ENCODE data around the gene MTA1. TPM values are rescaled to one million over a fixed set of nuclear protein-coding genes. Genes with fewer than 3 reads are reported as not detected.

The MTA1 gene
- total RNA-seq, 1 donor: 33.9 TPM

DNA sequence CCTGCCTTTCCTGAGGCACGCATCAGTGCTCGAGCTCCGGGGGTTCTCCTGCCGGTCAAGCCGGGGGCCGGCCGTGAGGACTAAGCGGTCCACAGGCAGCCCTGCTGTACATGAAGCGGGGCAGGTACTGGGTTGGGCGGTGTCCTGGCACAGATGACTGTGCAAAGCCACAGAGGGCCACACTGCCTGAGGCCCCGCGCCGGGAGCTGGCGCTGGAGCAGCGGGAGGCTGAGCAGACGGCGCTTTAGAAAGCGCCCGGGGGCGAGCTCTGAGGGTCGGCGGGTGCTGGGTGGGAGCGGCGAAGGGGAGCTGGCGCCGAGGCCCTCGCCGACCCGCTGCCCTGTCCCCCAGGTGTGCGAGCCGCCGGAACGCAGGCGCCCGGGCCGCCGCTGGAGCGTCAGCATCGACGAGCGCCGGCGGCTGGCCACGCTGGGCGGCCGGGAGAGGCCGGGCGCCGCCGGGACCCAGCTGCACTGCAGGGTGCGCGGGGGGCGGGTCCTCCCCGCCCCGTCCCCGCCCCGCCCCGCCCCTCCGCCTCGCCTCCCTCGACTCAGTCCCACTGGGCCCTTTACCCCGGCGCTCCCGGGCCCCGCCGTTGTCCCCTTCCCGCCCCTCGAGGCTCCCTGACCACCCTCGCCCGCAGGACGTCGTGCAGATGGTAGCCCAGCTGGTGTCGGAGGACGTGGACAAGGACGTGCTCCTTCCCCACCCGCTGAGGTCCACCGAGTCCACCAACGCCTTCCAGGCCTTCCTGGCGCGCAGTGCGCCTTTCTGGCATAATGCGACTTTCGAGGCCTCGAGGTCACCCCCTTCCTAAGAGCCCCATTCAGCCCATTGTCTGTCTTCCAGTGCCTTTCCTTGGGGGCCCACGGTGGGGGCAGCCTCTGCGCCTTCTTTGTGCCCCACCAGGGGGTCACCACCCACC, 8.3 kb upstream of the MTA1 start:
- Histone ChIP-seq H3K4me1 (ENCODE audit: insufficient read depth, low read length) (peaks cover 48% of the 10 kb centered on the region), H3K9me3 (ENCODE audit: low read depth, low read length) (no peaks in the 10 kb centered on the region), H3K4me3 (ENCODE audit: low read length) (no peak overlapping the region), H3K27me3 (ENCODE audit: insufficient read depth, low read length) (peaks cover 25% of the 10 kb centered on the region)

DNA sequence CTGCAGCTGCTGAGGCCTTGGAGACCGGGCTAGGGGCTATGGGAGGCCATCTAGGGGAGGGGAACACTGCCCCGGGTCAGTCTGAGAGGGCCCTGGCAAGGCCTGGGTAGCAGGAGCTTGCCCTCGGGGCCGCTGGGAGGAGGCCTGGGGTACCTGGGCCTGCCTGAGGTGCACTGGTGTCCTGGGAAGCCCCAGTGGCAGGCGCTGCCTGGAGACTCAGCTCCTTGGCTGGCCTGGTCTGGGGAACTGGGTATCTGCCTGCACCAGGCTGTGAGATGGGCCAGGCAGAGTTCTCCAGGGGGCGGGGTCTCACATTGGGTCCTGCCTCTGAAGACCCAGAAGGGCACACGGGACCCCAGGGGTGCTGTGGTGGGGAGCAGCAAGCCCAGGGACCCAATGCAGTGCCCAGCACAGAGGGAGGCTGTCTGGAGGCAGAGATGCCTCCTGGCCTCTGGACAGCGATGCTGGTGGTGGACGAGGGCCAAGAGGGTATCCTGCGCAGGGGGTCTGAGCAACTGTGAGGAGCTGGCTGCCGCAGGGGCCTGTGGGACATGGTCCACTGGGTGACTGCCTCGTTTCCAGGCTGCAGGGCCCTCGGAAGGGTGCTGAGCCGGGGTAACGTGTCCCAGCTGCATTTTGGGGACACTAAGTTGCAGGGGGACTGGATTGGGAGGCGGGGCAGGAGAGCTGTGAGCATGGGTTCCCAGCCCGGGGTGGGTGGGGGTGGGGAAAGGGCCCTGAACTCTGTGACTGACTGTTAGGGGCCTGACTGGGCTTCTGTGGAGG, 7.4 kb upstream of the MTA1 start:
- H3K27me3 ChIP-seq (ENCODE audit: insufficient read depth, low read length): peaks cover 25% of the 10 kb centered on the region
- peaks cover 40% of the 10 kb centered on the region for H3K4me1 ChIP-seq (ENCODE audit: insufficient read depth, low read length)

DNA sequence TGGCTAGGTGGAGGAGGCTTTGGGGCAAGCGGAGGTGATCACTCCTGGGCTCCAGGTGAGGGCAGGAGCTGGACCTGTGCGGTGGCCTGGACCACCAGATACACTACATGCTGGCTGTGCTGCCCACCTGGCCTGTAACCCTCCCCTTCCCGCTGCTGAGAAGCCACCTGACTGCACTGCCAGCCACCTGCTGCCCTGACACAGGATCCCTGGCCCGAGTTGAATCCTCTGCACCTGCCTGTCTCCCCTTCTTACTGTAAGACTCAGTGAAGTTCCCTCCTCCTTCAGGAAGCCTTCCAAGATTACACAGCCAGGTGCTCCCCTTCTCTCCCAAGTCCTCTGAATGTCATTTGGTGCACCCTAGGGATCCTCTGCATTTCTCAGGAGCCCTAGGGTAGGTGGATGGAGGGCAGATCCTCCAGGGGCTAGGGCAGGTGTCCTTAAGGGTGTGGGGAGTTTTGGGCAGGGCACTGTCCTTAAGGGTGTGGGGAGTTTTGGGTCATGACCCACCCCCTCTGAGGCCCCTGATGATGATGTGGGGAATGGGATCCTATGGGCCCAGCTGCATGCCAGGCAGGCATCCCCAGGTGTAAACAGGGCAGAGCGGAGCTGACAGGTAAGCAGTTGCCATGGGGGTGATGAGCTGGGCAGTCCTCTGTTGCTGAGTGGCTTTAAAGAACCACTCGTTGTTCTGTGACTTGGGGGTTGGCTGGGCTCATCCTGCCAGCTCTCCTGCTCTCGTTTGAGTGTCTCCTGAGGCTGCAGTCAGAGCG, 6.7 kb upstream of the MTA1 start:
- Histone ChIP-seq H3K9me3 (ENCODE audit: low read depth, low read length) (no peaks in the 10 kb centered on the region), H3K4me3 (ENCODE audit: low read length) (no peak overlapping the region), H3K4me1 (ENCODE audit: insufficient read depth, low read length) (peaks cover 37% of the 10 kb centered on the region), H3K27me3 (ENCODE audit: insufficient read depth, low read length) (peaks cover 25% of the 10 kb centered on the region)

More for the DNA sequence above, 7.4 kb upstream of the MTA1 start:
- H3K9me3 ChIP-seq (ENCODE audit: low read depth, low read length): no peaks in the 10 kb centered on the region
- H3K4me3 ChIP-seq (ENCODE audit: low read length): no peak overlapping the region

DNA sequence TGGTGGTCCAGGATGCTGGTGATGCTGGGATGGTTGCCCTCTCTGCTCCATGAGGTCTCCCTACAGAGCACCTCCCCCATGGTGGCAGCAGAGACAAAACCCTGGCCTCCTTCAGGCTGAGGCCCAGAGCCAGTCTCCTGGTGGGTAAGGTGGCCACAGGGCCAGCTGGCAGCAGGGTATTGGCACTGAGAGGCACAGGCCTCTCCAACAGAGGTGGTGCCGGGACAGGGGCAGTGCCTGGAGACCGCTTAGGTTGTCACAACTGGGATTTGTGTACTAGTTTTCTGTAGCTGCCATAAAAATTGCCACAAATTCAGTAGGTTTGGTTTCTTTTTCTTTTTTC, 6.1 kb upstream of the MTA1 start:
- Histone ChIP-seq H3K4me1 (ENCODE audit: insufficient read depth, low read length) (peaks cover 37% of the 10 kb centered on the region), H3K27me3 (ENCODE audit: insufficient read depth, low read length) (peaks cover 25% of the 10 kb centered on the region), H3K4me3 (ENCODE audit: low read length) (no peak overlapping the region), H3K9me3 (ENCODE audit: low read depth, low read length) (no peaks in the 10 kb centered on the region)

DNA sequence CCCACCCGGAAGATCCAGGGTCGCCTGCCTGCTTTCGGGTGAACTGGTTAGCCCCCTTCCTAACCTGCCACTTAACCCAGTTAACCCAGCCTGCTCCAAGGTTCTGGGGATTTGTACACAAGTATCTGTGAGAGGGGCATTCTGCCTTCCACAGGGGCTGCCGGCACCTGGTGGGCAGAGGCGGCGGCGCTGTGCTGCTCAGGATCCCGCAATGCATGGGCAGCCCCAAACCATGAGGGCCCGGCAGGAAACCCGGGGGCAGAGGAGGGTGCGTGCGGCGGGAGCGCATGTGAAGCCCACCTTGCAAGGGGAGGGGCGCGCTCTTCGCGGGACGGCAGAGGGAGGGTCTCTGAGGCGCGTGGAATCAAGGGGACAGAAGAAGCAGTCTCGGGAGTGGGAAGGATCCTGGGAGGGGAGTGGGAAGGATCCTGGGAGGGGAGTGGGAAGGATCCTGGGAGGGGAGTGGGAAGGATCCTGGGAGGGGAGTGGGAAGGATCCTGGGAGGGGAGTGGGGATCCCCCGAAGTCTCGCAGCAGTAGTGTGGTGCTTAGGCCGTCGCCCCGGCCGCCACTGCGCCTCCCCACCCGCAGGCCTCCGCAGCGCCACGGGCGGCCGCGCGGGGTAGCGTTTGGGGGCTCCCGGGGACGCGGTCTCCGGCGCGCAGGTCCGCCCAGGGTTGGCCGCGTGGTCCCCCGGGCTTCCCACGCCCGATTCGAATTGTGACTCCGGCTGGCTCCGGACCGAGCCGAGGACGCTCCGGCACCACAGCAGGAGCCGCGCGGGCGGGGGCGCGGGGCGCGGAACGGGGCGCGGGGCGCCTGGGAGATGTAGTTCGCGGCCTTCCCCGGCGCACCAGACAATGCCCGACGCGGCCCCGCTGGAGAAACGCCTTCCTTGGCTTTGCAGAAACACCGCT, 4.9 kb upstream of the MTA1 start:
- Histone ChIP-seq H3K4me3 (ENCODE audit: low read length) (peak overlapping the region; percentile 33), H3K4me1 (ENCODE audit: insufficient read depth, low read length) (peaks cover 34% of the 10 kb centered on the region), H3K9me3 (ENCODE audit: low read depth, low read length) (no peaks in the 10 kb centered on the region), H3K27me3 (ENCODE audit: insufficient read depth, low read length) (peaks cover 25% of the 10 kb centered on the region)

DNA sequence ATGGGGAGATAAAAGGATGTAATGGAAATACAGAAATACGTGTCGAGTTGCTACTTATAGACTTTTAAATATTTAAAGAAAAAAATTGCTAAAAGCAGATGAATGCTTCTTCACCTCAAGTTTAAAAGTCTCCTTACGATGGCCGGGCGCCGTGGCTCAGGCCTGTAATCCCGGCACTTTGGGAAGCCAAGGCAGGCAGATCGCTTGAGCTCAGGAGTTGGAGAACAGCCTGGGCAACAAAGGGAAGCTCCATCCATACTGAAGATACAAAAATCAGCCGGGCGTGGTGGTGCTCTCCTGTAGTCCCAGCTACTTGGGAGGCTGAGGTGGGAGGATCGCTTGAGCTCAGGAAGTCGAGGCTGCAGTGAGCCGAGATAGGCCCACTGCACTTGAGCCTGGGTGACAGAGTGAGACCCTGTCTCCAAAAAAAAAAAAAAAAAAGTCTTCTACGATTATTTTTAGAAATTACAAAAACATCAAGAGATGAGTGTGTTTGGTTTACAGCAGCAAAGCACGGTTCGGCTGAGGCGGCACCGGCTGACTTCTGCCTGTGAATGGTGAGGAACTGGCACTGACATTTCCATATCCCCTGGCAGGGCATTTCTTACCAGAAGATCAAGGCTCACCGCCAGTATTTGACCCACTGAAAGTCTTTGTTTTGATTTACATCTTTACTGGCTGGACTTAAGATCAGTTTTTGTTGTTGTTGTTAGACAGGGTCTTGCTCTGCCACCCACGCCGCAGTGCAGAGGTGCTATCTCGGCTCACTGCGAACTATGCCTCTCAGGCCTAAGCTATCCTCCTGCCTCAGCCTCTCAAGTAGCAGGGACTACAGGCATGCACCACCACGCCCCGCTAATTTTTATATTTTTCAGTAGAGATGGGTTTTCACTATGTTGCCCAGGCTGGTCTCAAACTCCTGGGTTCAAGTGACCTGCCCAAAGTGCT, 3.9 kb upstream of the MTA1 start:
- Histone ChIP-seq H3K4me3 (ENCODE audit: low read length) (no peak overlapping the region), H3K27me3 (ENCODE audit: insufficient read depth, low read length) (peaks cover 22% of the 10 kb centered on the region), H3K9me3 (ENCODE audit: low read depth, low read length) (no peaks in the 10 kb centered on the region), H3K4me1 (ENCODE audit: insufficient read depth, low read length) (peaks cover 33% of the 10 kb centered on the region)

DNA sequence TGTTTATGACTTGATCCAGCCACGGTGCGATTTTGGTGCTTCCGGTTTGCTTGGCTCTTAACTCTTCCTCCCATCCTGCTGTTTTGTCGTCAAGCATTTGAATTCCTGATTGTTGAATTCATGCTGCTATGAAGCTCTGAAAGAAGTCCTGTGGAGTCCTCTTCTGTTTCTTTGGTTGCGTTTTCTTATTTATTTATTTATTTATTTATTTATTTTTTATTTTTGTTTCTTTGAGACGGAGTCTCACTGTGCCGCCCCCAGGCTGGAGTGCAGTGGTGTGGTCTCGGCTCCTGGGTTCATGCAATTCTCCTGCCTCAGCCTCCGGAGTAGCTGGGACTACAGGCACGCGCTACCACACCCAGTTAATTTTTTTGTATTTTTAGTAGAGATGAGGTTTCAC, 3.0 kb upstream of the MTA1 start:
- Histone ChIP-seq H3K9me3 (ENCODE audit: low read depth, low read length) (no peaks in the 10 kb centered on the region), H3K27me3 (ENCODE audit: insufficient read depth, low read length) (peaks cover 17% of the 10 kb centered on the region), H3K4me1 (ENCODE audit: insufficient read depth, low read length) (peaks cover 35% of the 10 kb centered on the region), H3K4me3 (ENCODE audit: low read length) (no peak overlapping the region)

DNA sequence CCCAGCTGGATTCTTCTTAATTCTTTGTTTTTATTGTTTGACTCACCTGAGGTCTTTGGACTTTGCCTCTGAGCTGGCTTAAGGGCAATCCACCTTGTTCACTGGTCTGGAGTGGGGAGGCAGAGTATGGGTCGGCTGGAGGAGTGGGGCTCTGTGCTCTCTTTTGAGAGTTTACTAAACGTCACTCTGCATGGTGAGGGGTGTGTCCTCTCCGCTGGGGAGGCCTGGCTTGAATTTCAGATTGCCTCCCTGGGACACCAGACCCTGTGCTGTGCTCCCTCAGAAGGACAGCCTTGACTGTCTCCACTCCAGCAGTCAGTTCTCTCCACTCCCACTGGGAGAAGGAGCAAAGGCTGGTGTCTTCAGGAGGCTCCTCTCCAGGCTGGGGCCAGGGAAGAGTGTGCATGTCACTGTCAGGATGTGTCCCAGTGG, 1.9 kb upstream of the MTA1 start:
- Histone ChIP-seq H3K9me3 (ENCODE audit: low read depth, low read length) (no peaks in the 10 kb centered on the region), H3K4me3 (ENCODE audit: low read length) (no peak overlapping the region), H3K4me1 (ENCODE audit: insufficient read depth, low read length) (peaks cover 41% of the 10 kb centered on the region), H3K27me3 (ENCODE audit: insufficient read depth, low read length) (peaks cover 11% of the 10 kb centered on the region)

DNA sequence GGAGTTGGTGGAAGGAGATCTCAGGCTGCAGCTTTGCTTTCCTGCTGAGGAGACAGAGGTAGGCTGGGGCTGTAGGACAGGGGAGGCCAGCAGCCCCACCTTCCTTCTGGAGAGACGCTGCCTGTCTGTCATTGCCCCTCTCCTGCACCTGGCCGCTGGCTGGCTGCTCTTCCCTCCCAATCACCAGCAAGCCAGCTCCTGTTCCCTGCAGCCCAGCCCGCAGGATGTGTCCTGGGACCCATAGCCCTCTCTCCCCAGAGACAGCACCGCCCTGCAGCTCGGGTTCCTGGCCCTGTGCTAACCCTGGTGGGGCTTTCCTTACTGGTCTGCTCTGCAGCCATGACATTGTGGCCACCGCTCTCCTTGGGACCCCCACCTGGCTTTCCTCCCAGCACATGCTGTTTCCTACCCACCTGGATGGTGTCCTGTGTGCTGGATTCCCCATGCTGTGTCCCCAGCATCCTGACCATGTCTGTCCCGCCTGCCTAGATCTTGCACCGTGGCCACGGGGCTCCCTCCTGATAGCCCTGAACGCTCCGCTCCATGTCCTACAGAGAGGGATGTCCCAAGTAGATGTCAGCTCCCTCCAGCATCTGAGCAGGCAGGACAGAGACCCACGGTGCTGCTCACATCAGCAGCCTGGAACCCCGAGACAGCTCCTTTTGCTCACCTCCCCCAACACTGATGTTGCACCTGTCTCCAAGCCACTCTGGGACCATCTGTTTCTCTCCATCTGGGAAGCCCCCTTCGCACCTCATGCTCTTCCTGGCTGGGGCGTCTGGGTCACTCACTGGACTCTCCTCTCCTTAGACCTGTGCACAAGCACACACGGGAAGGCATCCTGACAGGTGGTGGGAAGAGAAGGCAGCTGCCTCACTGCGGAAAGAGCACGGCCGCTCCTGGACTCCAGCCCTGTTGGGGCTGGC, 1.1 kb upstream of the MTA1 start:
- H3K4me3 ChIP-seq (ENCODE audit: low read length): no peak overlapping the region
- peaks cover 42% of the 10 kb centered on the region for H3K4me1 ChIP-seq (ENCODE audit: insufficient read depth, low read length)
- H3K27me3 ChIP-seq (ENCODE audit: insufficient read depth, low read length): peaks cover 6% of the 10 kb centered on the region
- no peaks in the 10 kb centered on the region for H3K9me3 ChIP-seq (ENCODE audit: low read depth, low read length)

DNA sequence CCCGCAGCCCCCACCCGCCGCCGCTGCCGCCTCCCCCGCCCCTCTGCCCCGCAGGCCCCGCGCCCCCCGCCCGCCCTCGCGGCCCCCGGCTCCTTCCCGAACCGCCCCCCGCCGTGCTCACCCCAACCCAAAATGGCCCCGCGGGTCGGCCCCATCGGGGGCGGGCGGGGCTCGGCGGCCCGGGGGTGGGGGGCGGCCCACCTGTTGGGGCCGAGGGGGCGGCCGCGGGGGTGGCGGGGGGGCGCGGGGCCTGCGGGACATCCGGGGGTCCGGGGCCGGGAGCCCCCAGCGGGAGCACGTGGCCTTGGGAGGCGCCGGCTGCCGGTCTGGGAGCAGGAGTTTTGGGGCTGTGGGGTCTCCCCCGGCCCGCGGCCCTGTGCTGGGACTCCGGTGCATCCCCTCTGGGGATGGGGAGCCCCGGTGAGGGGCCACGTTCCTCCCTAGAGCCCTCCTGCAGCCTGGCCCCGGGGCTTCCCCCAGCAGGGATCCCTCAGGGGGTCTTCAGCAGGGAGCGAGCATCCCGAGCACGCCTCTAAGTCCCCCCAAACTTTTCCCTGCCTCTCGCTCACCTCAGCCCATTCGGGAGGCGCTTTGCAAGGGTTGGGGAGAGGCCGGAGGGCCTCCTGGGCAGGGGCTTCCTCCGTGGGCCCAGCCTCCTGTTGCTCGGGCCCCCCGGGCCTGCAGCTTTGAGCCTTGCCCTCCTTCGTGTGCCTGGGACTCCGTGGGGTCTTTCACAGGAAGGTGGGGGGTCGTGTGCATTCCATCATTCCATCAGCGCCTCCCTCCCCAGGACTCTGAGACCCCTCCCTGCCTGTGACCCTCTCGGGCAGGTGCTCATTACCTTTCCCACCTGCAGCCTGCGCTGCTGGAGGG, 710 bp downstream of the MTA1 start:
- peak overlapping the region; percentile 39 for H3K4me3 ChIP-seq (ENCODE audit: low read length)
- H3K9me3 ChIP-seq (ENCODE audit: low read depth, low read length): no peaks in the 10 kb centered on the region
- H3K4me1 ChIP-seq (ENCODE audit: insufficient read depth, low read length): peaks cover 34% of the 10 kb centered on the region
- no peaks in the 10 kb centered on the region for H3K27me3 ChIP-seq (ENCODE audit: insufficient read depth, low read length)

DNA sequence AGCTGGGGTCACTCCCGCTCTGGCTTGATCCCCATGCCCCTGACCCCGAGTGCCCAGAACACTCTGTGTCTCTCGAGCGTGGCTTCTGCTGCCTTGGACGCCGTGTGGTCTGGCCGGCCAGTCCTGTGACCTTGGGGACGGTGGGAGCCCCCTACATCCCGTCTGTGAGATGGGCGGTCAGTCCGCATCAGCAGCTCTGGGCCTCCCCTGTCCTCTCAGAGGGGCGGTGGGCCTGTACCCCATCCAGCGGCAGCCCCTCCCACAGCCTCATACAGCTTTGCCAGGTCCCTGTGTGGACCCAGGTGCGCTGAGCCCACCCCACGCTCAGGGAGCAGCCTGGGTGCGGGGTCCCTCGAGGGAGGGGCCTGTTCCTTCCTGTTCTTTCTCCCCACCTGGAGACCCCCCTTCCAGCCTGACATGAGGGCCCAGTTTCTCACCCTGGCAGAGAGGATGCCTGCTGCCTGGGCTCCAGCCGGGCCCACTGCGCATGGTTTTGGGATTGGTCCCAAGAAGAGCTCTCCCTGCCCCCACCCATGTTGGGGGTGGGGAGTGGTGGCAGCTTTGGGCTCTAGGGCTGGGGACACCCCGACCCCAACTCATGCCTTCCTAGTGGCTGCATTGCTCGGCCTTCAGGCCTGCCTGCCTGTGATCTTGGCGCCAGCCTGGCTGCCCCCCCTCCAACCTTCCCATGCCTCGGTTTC, 1.5 kb downstream of the MTA1 start:
- no peaks in the 10 kb centered on the region for H3K9me3 ChIP-seq (ENCODE audit: low read depth, low read length)
- no peak overlapping the region for H3K4me3 ChIP-seq (ENCODE audit: low read length)
- peaks cover 31% of the 10 kb centered on the region for H3K4me1 ChIP-seq (ENCODE audit: insufficient read depth, low read length)
- no peaks in the 10 kb centered on the region for H3K27me3 ChIP-seq (ENCODE audit: insufficient read depth, low read length)

Data from mononuclear cell (primary cell).